Measurements from ENCODE around the gene CHRM5.

CHRM5 gene

GRCh38 chr15:34102175-34102925, 134.1 kb downstream of the CHRM5 start:
- DNase-seq, result peak; percentile 64

- no peak for DNase-seq
Measured at GRCh38 chr15:34106423-34106822, 138.1 kb downstream of the CHRM5 start.

- DNase-seq, result no peak
Measured at GRCh38 chr15:34107315-34107714, 139.0 kb downstream of the CHRM5 start.

GRCh38 chr15:34109797-34110663, 141.7 kb downstream of the CHRM5 start:
- no peak for DNase-seq

- no peak for DNase-seq
Measured at GRCh38 chr15:34111488-34111887, 143.2 kb downstream of the CHRM5 start.

GRCh38 chr15:34114215-34114614, 145.9 kb downstream of the CHRM5 start:
- DNase-seq, result no peak

GRCh38 chr15:34114739-34115138, 146.4 kb downstream of the CHRM5 start:
- DNase-seq, result no peak

- DNase-seq, result no peak
Measured at GRCh38 chr15:34116620-34117019, 148.3 kb downstream of the CHRM5 start.

Measured in NCI-H526 treated with DMSO at 0.1 percent for 48 hours (cell line).